GM23338 (cell line): ENCODE results near the gene CDC26.

ENCODE experiments used
- CREB1 ChIP-seq: fragments of 250-450 bp; sonication (Bioruptor Pico); IDR thresholded peaks from 2 replicates; pipeline ENCODE4 v1.5.0; 2020; ENCODE audit warnings: low read depth, mild to moderate bottlenecking, moderate library complexity
- CTCF ChIP-seq, 2 experiments: fragments of 200-600 bp in 1 of 2; sonication (generic) in 1 of 2; conservative IDR thresholded peaks; 2 replicates each; pipeline versions ENCODE4 v1.5.1 to v1.6.1; 2016 to 2017; ENCODE audit warnings: antibody characterized with exemption in 2 of 2, low read depth in 2 of 2, mild to moderate bottlenecking in 2 of 2, moderate library complexity in 1 of 2
- EZH2 ChIP-seq: fragments of 200-600 bp; sonication (generic); IDR thresholded peaks from one replicate; pipeline ENCODE4 v1.8.0; 2017; ENCODE audit warnings: antibody characterized with exemption, mild to moderate bottlenecking, low read depth; ENCODE audit not compliant: unreplicated experiment
- EZH2phosphoT487 ChIP-seq: fragments of 200-600 bp; sonication (generic); IDR thresholded peaks from one replicate; pipeline ENCODE4 v1.8.1; 2018; ENCODE audit warnings: antibody characterized with exemption; ENCODE audit not compliant: unreplicated experiment
- POLR2AphosphoS5 ChIP-seq: IDR thresholded peaks from 2 replicates; pipeline ENCODE4 v1.6.1; 2016; ENCODE audit warnings: antibody characterized with exemption, low read depth
- STAT1 ChIP-seq: IDR thresholded peaks from one replicate; pipeline ENCODE4 v1.6.1; 2016; ENCODE audit warnings: antibody characterized with exemption; ENCODE audit not compliant: unreplicated experiment
- ZNF114 ChIP-seq: fragments of 250-450 bp; sonication (Bioruptor Pico); IDR thresholded peaks from 2 replicates; pipeline ENCODE4 v1.5.0; 2020; ENCODE audit warnings: mild to moderate bottlenecking, moderate library complexity
- TF ChIP-seq, protein P1 (sequence below): IDR thresholded peaks from one replicate; pipeline ENCODE4 v1.6.1; 2018; ENCODE audit warnings: antibody characterized with exemption; ENCODE audit not compliant: unreplicated experiment
- TF ChIP-seq, protein P2 (sequence below): fragments of 250-450 bp; sonication (Bioruptor Pico); IDR thresholded peaks from 2 replicates; pipeline ENCODE4 v1.5.0; 2020; ENCODE audit warnings: mild to moderate bottlenecking, moderate library complexity

- TF ChIP-seq POLR2AphosphoS5 (no peak), CTCF (conservative IDR thresholded peaks at IDR 0.05; ENCODE audit: low read depth in 2 of 2) (no peak), EZH2 (no peak), CREB1 (CRISPR knock-in tag) (no peak), STAT1 (no peak), ZNF114 (CRISPR knock-in tag) (no peak), EZH2phosphoT487 (no peak)
- TF ChIP-seq, protein P1, sequence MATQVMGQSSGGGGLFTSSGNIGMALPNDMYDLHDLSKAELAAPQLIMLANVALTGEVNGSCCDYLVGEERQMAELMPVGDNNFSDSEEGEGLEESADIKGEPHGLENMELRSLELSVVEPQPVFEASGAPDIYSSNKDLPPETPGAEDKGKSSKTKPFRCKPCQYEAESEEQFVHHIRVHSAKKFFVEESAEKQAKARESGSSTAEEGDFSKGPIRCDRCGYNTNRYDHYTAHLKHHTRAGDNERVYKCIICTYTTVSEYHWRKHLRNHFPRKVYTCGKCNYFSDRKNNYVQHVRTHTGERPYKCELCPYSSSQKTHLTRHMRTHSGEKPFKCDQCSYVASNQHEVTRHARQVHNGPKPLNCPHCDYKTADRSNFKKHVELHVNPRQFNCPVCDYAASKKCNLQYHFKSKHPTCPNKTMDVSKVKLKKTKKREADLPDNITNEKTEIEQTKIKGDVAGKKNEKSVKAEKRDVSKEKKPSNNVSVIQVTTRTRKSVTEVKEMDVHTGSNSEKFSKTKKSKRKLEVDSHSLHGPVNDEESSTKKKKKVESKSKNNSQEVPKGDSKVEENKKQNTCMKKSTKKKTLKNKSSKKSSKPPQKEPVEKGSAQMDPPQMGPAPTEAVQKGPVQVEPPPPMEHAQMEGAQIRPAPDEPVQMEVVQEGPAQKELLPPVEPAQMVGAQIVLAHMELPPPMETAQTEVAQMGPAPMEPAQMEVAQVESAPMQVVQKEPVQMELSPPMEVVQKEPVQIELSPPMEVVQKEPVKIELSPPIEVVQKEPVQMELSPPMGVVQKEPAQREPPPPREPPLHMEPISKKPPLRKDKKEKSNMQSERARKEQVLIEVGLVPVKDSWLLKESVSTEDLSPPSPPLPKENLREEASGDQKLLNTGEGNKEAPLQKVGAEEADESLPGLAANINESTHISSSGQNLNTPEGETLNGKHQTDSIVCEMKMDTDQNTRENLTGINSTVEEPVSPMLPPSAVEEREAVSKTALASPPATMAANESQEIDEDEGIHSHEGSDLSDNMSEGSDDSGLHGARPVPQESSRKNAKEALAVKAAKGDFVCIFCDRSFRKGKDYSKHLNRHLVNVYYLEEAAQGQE: no peak
- TF ChIP-seq, protein P2, sequence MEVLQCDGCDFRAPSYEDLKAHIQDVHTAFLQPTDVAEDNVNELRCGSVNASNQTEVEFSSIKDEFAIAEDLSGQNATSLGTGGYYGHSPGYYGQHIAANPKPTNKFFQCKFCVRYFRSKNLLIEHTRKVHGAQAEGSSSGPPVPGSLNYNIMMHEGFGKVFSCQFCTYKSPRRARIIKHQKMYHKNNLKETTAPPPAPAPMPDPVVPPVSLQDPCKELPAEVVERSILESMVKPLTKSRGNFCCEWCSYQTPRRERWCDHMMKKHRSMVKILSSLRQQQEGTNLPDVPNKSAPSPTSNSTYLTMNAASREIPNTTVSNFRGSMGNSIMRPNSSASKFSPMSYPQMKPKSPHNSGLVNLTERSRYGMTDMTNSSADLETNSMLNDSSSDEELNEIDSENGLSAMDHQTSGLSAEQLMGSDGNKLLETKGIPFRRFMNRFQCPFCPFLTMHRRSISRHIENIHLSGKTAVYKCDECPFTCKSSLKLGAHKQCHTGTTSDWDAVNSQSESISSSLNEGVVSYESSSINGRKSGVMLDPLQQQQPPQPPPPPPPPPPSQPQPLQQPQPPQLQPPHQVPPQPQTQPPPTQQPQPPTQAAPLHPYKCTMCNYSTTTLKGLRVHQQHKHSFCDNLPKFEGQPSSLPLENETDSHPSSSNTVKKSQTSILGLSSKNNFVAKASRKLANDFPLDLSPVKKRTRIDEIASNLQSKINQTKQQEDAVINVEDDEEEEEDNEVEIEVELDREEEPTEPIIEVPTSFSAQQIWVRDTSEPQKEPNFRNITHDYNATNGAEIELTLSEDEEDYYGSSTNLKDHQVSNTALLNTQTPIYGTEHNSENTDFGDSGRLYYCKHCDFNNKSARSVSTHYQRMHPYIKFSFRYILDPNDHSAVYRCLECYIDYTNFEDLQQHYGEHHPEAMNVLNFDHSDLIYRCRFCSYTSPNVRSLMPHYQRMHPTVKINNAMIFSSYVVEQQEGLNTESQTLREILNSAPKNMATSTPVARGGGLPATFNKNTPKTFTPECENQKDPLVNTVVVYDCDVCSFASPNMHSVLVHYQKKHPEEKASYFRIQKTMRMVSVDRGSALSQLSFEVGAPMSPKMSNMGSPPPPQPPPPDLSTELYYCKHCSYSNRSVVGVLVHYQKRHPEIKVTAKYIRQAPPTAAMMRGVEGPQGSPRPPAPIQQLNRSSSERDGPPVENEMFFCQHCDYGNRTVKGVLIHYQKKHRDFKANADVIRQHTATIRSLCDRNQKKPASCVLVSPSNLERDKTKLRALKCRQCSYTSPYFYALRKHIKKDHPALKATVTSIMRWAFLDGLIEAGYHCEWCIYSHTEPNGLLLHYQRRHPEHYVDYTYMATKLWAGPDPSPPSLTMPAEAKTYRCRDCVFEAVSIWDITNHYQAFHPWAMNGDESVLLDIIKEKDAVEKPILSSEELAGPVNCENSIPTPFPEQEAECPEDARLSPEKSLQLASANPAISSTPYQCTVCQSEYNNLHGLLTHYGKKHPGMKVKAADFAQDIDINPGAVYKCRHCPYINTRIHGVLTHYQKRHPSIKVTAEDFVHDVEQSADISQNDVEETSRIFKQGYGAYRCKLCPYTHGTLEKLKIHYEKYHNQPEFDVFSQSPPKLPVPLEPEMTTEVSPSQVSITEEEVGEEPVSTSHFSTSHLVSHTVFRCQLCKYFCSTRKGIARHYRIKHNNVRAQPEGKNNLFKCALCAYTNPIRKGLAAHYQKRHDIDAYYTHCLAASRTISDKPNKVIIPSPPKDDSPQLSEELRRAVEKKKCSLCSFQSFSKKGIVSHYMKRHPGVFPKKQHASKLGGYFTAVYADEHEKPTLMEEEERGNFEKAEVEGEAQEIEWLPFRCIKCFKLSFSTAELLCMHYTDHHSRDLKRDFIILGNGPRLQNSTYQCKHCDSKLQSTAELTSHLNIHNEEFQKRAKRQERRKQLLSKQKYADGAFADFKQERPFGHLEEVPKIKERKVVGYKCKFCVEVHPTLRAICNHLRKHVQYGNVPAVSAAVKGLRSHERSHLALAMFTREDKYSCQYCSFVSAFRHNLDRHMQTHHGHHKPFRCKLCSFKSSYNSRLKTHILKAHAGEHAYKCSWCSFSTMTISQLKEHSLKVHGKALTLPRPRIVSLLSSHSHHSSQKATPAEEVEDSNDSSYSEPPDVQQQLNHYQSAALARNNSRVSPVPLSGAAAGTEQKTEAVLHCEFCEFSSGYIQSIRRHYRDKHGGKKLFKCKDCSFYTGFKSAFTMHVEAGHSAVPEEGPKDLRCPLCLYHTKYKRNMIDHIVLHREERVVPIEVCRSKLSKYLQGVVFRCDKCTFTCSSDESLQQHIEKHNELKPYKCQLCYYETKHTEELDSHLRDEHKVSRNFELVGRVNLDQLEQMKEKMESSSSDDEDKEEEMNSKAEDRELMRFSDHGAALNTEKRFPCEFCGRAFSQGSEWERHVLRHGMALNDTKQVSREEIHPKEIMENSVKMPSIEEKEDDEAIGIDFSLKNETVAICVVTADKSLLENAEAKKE (CRISPR knock-in tag): no peak
Observed at GRCh38 chr9:113254991-113255390, 20.4 kb downstream of the CDC26 start.
